ENCODE data around the gene MYO1D.

Gene MYO1D

GRCh38 chr17:32520737-32521404 lies 356.1 kb downstream of the MYO1D start:
- DNase-seq = no peak

DNA sequence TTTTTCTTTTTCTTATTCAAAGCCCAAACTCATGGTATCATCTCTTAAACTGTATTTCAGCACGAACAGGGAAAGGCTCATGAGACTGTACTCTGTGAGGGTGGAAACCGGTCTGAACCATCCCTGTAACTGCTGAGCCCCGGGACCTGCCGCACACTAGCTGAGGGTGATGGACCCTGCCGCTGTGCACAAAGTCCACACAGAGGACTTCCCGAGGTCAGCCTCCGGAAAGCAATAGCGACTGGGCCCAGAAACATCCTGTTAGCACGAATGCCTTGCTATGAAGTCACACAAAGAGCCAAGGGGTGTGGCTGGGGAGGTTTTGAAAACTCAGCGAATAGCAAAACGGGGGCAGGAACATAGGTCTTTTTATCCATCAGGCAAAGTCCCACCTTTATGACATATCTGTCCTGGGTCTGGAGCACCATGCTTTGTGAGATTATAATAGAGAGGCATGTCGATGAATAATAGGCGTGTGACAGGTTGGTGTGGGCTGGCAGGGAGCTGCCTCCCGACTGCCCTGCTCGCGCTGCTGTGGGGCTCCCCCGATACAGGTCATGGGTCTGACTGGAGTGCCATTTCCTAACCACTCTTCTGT lies 356.7 kb downstream of the MYO1D start:
- peak; percentile 75 for DNase-seq

DNA sequence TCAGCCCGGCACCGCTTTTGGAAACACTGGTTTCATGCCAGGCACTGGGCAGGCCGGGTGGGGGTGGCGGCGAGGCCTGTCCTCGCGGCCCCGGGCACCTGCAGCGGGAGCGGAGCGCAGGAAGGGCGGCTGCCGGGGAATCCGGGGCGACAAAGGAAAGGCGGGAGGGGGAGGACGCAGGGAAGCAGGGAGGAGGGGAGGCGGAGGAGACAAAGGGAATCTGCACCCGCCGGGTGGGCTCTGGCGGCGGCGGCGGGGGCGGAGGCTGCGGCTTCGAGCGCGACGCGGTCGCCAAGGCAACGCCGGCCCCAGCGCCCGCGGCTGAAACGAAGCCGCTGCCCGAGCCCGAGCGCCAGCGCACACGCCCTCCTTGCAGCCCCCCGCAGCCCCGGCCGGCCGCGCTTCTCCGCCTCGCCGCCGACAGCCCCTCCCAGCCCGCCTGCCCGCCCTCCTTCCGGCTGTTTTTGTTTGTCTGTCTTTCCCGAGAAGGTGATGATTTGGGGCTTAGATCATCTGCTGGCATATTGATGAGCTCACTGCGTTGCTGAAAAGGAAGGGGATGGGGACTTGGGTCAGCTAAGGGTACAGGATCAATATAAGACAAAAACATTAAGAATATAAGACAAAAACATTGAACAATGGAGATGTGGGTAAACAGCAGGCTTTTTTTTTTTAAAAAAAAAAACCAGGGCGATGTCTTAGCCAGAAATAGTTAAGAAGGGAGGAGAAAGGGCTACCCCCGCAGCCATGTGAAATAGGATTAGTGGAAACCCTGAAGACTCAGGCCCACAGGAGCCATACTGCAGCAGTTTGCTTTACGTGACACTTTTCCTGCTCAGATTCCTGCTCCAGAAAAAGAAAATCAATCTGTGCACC lies 357.5 kb downstream of the MYO1D start:
- peak; percentile 85 for DNase-seq

DNA sequence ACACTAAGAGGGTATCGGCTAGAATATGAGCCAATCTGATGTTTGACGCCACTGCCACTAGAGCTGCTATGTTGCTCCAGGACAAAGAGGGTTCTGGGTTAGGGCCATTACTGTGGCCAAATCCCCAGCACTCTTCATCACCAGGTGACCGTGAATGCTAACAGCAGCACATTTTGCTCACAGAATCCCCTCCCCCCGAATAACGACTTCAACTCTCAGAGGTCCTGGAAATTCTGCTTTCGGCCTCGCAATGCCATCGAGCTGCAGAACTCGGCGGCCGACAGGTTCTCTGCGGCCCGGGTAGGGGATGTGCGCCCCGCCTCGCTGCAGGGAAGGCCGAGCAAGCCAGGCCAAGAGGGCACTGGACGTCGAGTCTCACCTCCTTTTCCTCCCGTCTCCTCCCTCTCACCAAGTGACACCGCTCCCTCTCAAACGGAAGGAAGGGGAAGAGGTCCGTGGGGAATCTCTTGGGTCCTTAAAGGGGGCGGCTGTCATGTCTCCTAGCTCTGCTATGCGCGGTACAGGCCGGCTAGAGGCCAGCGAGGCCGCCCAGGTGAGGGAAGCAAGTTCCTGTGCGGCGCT lies 358.2 kb downstream of the MYO1D start:
- DNase-seq = no peak

DNA sequence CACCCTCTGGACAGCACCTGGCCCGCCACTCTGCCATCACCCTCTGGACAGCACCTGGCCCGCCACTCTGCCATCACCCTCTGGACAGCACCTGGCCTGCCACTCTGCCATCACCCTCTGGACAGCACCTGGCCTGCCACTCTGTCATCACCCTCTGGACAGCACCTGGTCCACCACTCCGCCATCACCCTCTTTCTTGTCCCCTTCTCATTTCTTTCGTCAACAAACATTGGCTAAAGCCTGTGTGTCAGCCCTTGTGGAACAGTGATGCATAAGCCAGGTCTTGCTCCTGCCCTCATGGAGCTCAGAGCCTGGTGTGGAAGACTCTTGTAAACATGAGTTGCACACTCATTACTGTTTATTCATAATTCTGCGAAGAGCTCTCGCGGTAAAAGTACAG lies 358.9 kb downstream of the MYO1D start:
- DNase-seq = no peak

GRCh38 chr17:32516940-32517701 lies 359.8 kb downstream of the MYO1D start:
- DNase-seq = no peak

GRCh38 chr17:32516450-32516849 lies 360.5 kb downstream of the MYO1D start:
- no peak for DNase-seq

- DNase-seq = no peak
These were observed 361.1 kb downstream of the MYO1D start for GRCh38 chr17:32515677-32516383.

- no peak for DNase-seq
These were observed 362.3 kb downstream of the MYO1D start for GRCh38 chr17:32514606-32515005.

DNA sequence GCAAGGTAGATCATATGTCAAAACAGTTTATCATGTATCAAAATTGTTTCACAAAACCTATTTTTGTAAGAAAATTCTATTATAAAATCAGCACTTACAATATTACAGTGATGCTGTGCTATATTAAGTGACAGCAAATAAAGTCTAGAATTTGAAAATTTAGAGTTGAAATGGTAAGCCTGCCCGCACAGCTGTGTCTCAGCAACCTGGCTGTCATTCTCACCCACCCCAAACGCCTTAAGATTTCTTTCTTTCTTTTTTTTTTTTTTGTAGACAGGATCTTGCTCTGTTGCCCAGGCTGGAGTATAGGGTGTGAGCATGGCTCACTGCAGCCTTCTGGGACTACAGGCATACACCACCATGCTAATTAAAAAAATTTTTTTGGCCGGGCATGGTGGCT lies 363.3 kb downstream of the MYO1D start:
- no peak for DNase-seq

- no peak for DNase-seq
These were observed 364.6 kb downstream of the MYO1D start for GRCh38 chr17:32512328-32512727.

DNA sequence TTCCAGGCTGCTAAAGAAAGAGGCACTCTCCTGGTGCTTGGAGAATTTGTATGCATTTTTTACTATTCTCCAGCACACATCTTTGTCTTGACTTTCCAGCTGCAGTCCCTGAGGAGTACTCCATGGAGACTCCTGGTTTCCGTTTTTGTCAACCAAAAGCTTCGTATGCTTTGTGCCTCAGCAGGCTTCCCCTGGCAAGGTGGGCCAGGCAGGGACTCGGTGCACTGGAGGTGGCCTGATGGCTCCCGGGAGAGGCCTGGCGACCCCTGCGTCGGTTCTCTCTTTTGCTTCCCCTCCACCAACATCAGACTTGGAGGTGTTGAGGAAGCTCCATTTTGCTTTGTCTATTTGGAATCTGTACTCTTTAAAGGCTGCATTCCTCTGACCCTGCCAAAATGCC lies 366.5 kb downstream of the MYO1D start:
- no peak for DNase-seq

DNA sequence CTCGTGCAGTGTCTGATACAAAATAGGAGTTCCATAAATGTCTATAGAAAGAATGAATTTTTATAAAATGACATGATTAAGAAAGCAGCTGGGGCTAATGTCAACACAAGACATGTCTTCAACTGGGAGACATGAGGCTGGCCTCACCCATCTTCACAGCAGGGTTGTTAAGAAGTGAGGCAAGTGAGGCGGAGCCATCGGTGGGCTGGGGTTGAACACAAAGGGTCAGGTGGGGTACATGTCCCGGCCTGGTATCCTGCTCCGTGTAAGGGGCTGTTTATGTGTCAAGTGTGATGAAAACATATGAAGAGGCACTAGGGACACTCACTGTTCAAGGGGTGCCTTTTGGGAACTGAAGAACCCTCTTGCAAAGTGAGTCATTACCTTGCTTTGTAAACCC lies 368.0 kb downstream of the MYO1D start:
- no peak for DNase-seq

GRCh38 chr17:32504166-32504990 lies 372.5 kb downstream of the MYO1D start:
- no peak for DNase-seq

GRCh38 chr17:32503251-32504165 lies 373.4 kb downstream of the MYO1D start:
- no peak for DNase-seq

DNA sequence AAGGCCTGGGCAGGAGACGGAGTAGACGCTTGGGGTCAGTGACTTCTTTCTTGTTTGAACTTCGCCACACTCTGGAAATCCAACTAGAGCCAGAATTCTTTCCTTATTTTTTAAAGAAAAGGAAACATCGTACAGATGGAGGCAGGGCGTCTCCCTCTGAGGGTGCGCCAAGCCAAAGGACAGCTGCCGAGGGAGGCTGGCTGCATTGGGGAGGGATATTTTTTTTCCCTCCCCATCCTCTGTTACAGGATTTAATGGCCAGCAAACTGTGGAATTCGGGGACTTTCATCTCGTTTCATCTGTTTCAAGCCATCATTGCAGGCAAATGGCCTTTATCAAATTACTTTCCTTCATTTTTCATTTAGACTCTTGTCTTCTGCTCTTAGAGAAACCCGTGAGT lies 374.2 kb downstream of the MYO1D start:
- DNase-seq = no peak

GRCh38 chr17:32502013-32502412 lies 374.9 kb downstream of the MYO1D start:
- no peak for DNase-seq

GRCh38 chr17:32498391-32498790 lies 378.5 kb downstream of the MYO1D start:
- DNase-seq = no peak

- DNase-seq = no peak
These were observed 379.3 kb downstream of the MYO1D start for GRCh38 chr17:32497431-32498205.

All from activated CD8-positive, alpha-beta memory T cell treated with anti-CD3 and anti-CD28 coated beads, Interleukin-2, amount 50 U/mL, for 48 hours (primary cell).